ENCODE measurements around the gene MSANTD7. TPM values are rescaled to one million over a fixed set of nuclear protein-coding genes. Genes with fewer than 3 reads are reported as not detected.

MSANTD7 gene
- total RNA-seq, 1 donor from 2014 or later: 16.5 TPM

GRCh38 chr10:14843327-14843988 lies 5.4 kb downstream of the MSANTD7 start:
- TF ChIP-seq CTCF (IDR thresholded peaks at IDR 0.05): no peak
- ATAC-seq (ENCODE audit: low read depth) (no peak), DNase-seq (no peak)
- intact Hi-C loops (cut with micrococcal nuclease): no loop called here
- ChIA-PET CTCF (no interaction called here), POLR2A (interaction anchor here (0.6 kb wide), 1 partner anchor 20 kb away, joined by 4 read pairs; no protein-coding TSS in a partner anchor)
- no peaks in the 10 kb centered on the region for H3K9me3 Mint-ChIP-seq
- peaks cover 67% of the 10 kb centered on the region for H3K36me3 Mint-ChIP-seq (ENCODE audit: low read depth)
- H3K4me3 Mint-ChIP-seq: no peak overlapping the region
- H3K27me3 Mint-ChIP-seq: no peaks in the 10 kb centered on the region
- H3K4me1 Mint-ChIP-seq: peaks cover 13% of the 10 kb centered on the region
- no peak overlapping the region for H3K27ac Mint-ChIP-seq

GRCh38 chr10:14844948-14845347 lies 6.8 kb downstream of the MSANTD7 start:
- no peak overlapping the region for H3K27ac Mint-ChIP-seq
- ATAC-seq (ENCODE audit: low read depth): no peak
- peaks cover 73% of the 10 kb centered on the region for H3K36me3 Mint-ChIP-seq (ENCODE audit: low read depth)
- POLR2A ChIA-PET: no interaction called here
- no peaks in the 10 kb centered on the region for H3K9me3 Mint-ChIP-seq
- H3K4me1 Mint-ChIP-seq: peaks cover 3% of the 10 kb centered on the region
- no peak for DNase-seq
- H3K4me3 Mint-ChIP-seq: no peak overlapping the region
- intact Hi-C loops (cut with micrococcal nuclease): no loop called here
- no peaks in the 10 kb centered on the region for H3K27me3 Mint-ChIP-seq
- CTCF ChIA-PET: no interaction called here
- TF ChIP-seq CTCF (IDR thresholded peaks at IDR 0.05): no peak

- intact Hi-C loops (cut with micrococcal nuclease): no loop called here
- Mint-ChIP-seq H3K27me3 (no peaks in the 10 kb centered on the region), H3K27ac (no peak overlapping the region), H3K4me1 (no peaks in the 10 kb centered on the region), H3K36me3 (ENCODE audit: low read depth) (peaks cover 57% of the 10 kb centered on the region), H3K9me3 (no peaks in the 10 kb centered on the region), H3K4me3 (no peak overlapping the region)
- ChIA-PET POLR2A (no interaction called here), CTCF (no interaction called here)
- no peak for ATAC-seq (ENCODE audit: low read depth)
- no peak for TF ChIP-seq CTCF (IDR thresholded peaks at IDR 0.05)
- DNase-seq: no peak
Observed at GRCh38 chr10:14852236-14852635, 14.1 kb downstream of the MSANTD7 start.

- POLR2A ChIA-PET: no interaction called here
- no peak overlapping the region for H3K4me3 Mint-ChIP-seq
- H3K27ac Mint-ChIP-seq: no peak overlapping the region
- H3K4me1 Mint-ChIP-seq: no peaks in the 10 kb centered on the region
- H3K36me3 Mint-ChIP-seq (ENCODE audit: low read depth): peaks cover 65% of the 10 kb centered on the region
- intact Hi-C loops (cut with micrococcal nuclease): no loop called here
- H3K9me3 Mint-ChIP-seq: no peaks in the 10 kb centered on the region
- CTCF ChIA-PET: no interaction called here
- ATAC-seq (ENCODE audit: low read depth) (no peak), DNase-seq (no peak)
- no peak for TF ChIP-seq CTCF (IDR thresholded peaks at IDR 0.05)
- no peaks in the 10 kb centered on the region for H3K27me3 Mint-ChIP-seq
Observed at GRCh38 chr10:14855453-14855852, 17.3 kb downstream of the MSANTD7 start.

- no peak for TF ChIP-seq CTCF (IDR thresholded peaks at IDR 0.05)
- no peaks in the 10 kb centered on the region for H3K4me1 Mint-ChIP-seq
- no peak overlapping the region for H3K27ac Mint-ChIP-seq
- peaks cover 54% of the 10 kb centered on the region for H3K36me3 Mint-ChIP-seq (ENCODE audit: low read depth)
- DNase-seq: no peak
- no peak for ATAC-seq (ENCODE audit: low read depth)
- no peak overlapping the region for H3K4me3 Mint-ChIP-seq
- POLR2A ChIA-PET: no interaction called here
- CTCF ChIA-PET: no interaction called here
- no peaks in the 10 kb centered on the region for H3K27me3 Mint-ChIP-seq
- H3K9me3 Mint-ChIP-seq: no peaks in the 10 kb centered on the region
- intact Hi-C loops (cut with micrococcal nuclease): no loop called here
Observed at GRCh38 chr10:14858338-14858960, 20.3 kb downstream of the MSANTD7 start.

All from activated B cell treated with CpG ODN at 0.5 μM for 24 hours (primary cell).